Testis (tissue), 3 donors: ENCODE data around the gene SMIM32. TPM values are rescaled to one million over a fixed set of nuclear protein-coding genes. Genes with fewer than 3 reads are reported as not detected.

Experiments
- DNase-seq: peaks from one replicate; pipeline ENCODE4 v3.0.0-alpha.2; 2019
- H3K27ac ChIP-seq, 2 donors: fragments of 200-600 bp; sonication (generic); one replicate each; pipeline ENCODE4 v1.5.1; 2019
- H3K27me3 ChIP-seq: fragments of 200-600 bp; sonication (generic); one replicate; pipeline ENCODE4 v1.5.1; 2019
- H3K36me3 ChIP-seq: fragments of 200-600 bp; sonication (generic); one replicate; pipeline ENCODE4 v1.5.1; 2017; ENCODE audit warnings: low read depth; ENCODE audit errors: missing control alignments
- H3K4me1 ChIP-seq: fragments of 200-600 bp; sonication (generic); one replicate; pipeline ENCODE4 v1.5.1; 2019
- H3K4me3 ChIP-seq, 2 donors: fragments of 200-600 bp; sonication (generic); one replicate each; pipeline ENCODE4 v1.5.1; 2017 to 2019
- H3K9me3 ChIP-seq: fragments of 200-600 bp; sonication (generic); one replicate; pipeline ENCODE4 v1.5.1; 2017
- POLR2A ChIP-seq: fragments of 450-650 bp; IDR thresholded peaks from one replicate; pipeline ENCODE4 v1.6.1; 2017; ENCODE audit warnings: antibody characterized with exemption, mild to moderate bottlenecking, moderate library complexity
- WGBS, 2 donors: methylation state at CpG; one replicate each; pipeline ENCODE4 v1.1.5; 2018; 5-methylcytosine and 5-hydroxymethylcytosine counted together
- intact Hi-C: fragments of 100-400 bp; cut with DNase I; formaldehyde crosslinking; loops from one replicate; pipeline ENCODE4 v1.15.1; 2023; ENCODE audit warnings: low total_unique reads
- polyA plus RNA-seq: library from polyadenylated mRNA; stranded (reverse); fragments of 350-450 nt; fragmentation: Illumina TruSeq; extraction: RNeasy Lipid Tissue Mini Kit (QIAGEN cat#74804); gene quantifications from one replicate; pipeline ENCODE4 v1.2.3, GENCODE V29; 2014; ENCODE audit warnings: low read depth, low replicate concordance; ENCODE audit not compliant: insufficient read depth
- total RNA-seq, 2 donors: library from RNA; depleted of rRNA; stranded (reverse); fragments of >200 nt; gene quantifications; one replicate each; pipeline ENCODE4 v1.2.3, GENCODE V29; 2016
- TF ChIP-seq, protein P1 (sequence below), 3 experiments: fragments of 450-650 bp in 2 of 3; fragments of 200-600 bp in 1 of 3; sonication (generic) in 1 of 3; IDR thresholded peaks; one replicate each; pipeline ENCODE4 v1.5.1; 2016 to 2019; ENCODE audit warnings: antibody characterized with exemption in 3 of 3, mild to moderate bottlenecking in 2 of 3, moderate library complexity in 1 of 3

The SMIM32 gene
- total and polyA plus RNA-seq, 3 donors from 2014 or later: 0.50 TPM; not detected in 2

DNA sequence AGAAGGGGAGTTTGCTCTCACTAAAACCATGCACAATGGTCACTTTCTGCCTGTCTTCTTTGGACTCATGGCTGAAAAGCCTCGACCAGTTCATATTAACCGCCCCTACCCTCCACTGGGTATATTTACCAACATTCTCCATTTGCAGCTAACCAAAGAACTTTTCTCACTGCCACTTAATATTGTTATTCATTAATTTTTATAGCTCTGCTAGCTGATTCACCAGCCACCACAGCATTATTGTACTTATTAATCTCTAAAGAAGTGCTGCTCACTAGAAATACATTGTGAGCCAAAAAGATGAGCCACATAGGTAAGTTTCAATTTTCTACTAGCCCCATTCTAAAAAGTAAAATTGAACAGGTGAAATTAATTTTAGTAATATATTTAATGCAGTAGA lies 33.4 kb upstream of the SMIM32 start:
- no peak for DNase-seq
- intact Hi-C loops: no loop called here
- Histone ChIP-seq H3K9me3 (no peaks in the 10 kb centered on the region), H3K4me1 (no peaks in the 10 kb centered on the region), H3K36me3 (no peaks in the 10 kb centered on the region), H3K4me3 (no peak overlapping the region), H3K27me3 (no peaks in the 10 kb centered on the region), H3K27ac (no peak overlapping the region)
- WGBS, 2 donors: 92 to 96% methylated on average over 2 of the region's 2 CpGs
- TF ChIP-seq, protein P1, sequence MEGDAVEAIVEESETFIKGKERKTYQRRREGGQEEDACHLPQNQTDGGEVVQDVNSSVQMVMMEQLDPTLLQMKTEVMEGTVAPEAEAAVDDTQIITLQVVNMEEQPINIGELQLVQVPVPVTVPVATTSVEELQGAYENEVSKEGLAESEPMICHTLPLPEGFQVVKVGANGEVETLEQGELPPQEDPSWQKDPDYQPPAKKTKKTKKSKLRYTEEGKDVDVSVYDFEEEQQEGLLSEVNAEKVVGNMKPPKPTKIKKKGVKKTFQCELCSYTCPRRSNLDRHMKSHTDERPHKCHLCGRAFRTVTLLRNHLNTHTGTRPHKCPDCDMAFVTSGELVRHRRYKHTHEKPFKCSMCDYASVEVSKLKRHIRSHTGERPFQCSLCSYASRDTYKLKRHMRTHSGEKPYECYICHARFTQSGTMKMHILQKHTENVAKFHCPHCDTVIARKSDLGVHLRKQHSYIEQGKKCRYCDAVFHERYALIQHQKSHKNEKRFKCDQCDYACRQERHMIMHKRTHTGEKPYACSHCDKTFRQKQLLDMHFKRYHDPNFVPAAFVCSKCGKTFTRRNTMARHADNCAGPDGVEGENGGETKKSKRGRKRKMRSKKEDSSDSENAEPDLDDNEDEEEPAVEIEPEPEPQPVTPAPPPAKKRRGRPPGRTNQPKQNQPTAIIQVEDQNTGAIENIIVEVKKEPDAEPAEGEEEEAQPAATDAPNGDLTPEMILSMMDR (IDR thresholded peaks at IDR 0.05): no peak
- no peak for TF ChIP-seq POLR2A

DNA sequence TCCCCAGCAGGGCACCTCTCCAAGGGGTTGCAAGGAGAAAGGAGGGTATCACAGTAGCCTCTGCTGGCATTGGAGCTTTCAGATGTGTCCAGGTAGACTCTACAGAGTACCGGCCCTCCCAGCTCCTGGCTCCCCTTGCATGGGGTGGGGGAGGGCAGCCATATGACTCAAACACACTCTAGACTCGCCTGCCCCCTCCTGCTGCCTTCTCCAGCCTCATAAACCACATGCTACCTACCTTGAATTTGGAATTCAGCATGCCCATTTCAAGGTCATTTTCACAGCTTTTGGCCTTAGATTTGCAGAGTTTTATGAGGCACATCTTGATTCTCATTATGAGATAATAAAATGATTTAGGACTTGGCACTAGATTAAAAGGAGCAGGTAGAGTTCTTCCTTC lies 32.8 kb upstream of the SMIM32 start:
- Histone ChIP-seq H3K36me3 (no peaks in the 10 kb centered on the region), H3K9me3 (no peaks in the 10 kb centered on the region), H3K27me3 (no peaks in the 10 kb centered on the region), H3K4me3 (no peak overlapping the region), H3K4me1 (no peaks in the 10 kb centered on the region), H3K27ac (no peak overlapping the region)
- 37 to 47% methylated on average over 2 of the region's 2 CpGs for WGBS, 2 donors
- intact Hi-C loops: no loop called here
- TF ChIP-seq, protein P1 (IDR thresholded peaks at IDR 0.05): no peak
- no peak for TF ChIP-seq POLR2A
- no peak for DNase-seq

DNA sequence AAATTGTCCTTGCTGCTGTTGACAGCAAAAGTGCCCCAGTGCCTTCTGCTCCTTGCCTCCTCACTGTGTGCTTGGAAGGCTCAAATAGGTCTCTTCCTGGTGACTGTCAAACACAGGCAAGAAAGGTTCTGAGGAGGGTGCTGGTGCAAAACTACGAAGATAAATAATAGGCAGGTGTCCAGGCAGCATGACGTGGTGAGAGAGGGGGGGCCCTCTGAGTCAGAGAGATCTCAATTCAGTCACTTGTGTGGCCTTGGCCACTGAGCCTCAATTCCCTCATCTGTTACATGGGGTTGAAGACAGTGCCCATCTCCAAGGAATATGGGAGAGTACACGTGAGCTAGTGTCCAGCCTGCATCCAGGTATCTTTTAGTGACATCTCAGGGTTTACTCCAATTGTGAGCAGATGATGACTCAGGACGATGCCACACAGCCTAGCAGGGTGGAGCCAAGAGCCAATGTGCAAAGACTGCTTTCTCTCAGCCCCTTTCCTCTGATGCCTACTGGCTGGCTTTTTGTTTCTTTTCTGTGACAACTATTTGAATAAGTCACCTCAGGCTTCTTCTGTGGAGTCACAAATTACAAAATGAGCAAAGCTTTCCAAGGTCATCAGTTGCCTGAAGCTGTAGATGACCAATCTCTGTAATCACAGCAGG lies 29.7 kb upstream of the SMIM32 start:
- Histone ChIP-seq H3K9me3 (no peaks in the 10 kb centered on the region), H3K27ac (no peak overlapping the region), H3K27me3 (no peaks in the 10 kb centered on the region), H3K4me3 (no peak overlapping the region), H3K36me3 (no peaks in the 10 kb centered on the region), H3K4me1 (no peaks in the 10 kb centered on the region)
- no peak for DNase-seq
- WGBS, 2 donors: 68 to 73% methylated on average over 4 of the region's 4 CpGs
- intact Hi-C loops: no loop called here
- TF ChIP-seq POLR2A: no peak
- TF ChIP-seq, protein P1 (IDR thresholded peaks at IDR 0.05): no peak

DNA sequence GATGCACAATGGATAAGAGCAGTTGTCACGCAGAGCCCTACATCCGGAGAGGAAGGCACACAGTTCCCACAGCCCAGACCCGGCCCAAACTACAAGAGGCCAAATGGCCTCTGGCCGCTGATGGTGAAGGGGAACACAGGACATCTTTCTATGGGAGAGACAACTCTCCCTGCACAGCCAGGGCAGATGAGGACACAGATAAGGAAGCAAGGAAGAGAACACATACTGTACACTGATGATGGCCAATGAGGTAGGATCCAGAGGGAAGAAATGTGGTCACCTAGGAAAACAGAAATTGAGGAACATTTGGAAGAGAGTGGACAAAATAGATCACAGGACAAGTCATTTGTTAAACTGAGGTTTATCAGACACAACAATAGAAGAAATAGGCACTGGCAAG lies 28.4 kb upstream of the SMIM32 start:
- Histone ChIP-seq H3K9me3 (no peaks in the 10 kb centered on the region), H3K27me3 (no peaks in the 10 kb centered on the region), H3K27ac (no peak overlapping the region), H3K4me3 (no peak overlapping the region), H3K4me1 (no peaks in the 10 kb centered on the region), H3K36me3 (no peaks in the 10 kb centered on the region)
- intact Hi-C loops: no loop called here
- WGBS, 2 donors: 93 to 98% methylated on average over 4 of the region's 4 CpGs
- DNase-seq: no peak
- TF ChIP-seq POLR2A: no peak
- TF ChIP-seq, protein P1 (IDR thresholded peaks at IDR 0.05): no peak

DNA sequence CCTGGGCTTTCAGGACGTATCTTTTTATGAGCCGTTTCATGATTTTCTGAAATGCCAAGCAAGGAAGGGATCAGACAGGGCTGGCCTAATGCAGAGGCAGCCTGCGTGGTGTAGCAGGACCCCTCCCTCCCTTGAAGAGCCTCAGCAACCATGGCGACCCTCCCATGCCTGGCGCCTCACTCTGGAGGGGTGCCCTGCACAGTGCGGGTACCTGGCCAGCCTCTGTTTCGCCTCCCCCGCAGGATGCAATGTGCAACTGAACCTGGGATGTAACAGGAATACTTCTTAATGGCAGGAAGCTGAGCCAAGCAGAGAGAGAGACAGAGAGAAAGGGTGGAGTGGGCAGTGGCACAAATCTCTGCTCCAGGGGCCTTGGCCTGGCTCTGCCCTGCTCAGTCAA lies 23.3 kb upstream of the SMIM32 start:
- no peak overlapping the region for H3K27ac ChIP-seq
- DNase-seq: no peak
- no peaks in the 10 kb centered on the region for H3K36me3 ChIP-seq
- no peaks in the 10 kb centered on the region for H3K4me1 ChIP-seq
- TF ChIP-seq, protein P1 (IDR thresholded peaks at IDR 0.05): no peak
- TF ChIP-seq POLR2A: no peak
- H3K9me3 ChIP-seq: no peaks in the 10 kb centered on the region
- intact Hi-C loops: no loop called here
- H3K27me3 ChIP-seq: no peaks in the 10 kb centered on the region
- 85 to 87% methylated on average over 4 to 8 of the region's 8 CpGs for WGBS, 2 donors
- no peak overlapping the region for H3K4me3 ChIP-seq
